Thyroid gland (tissue), 4 donors: ENCODE results near the gene TESMIN. TPM values are rescaled to one million over a fixed set of nuclear protein-coding genes. Genes with fewer than 3 reads are reported as not detected.

ENCODE experiments used
- DNase-seq, 2 donors: peaks; one replicate each; pipeline ENCODE4 v3.0.0-alpha.2; 2019
- H3K27ac ChIP-seq, 3 donors: fragments of 200-600 bp; sonication (generic); 1 replicate in 2 of 3; 2 replicates in 1 of 3; pipeline ENCODE4 v1.5.1; 2016 to 2019; ENCODE audit warnings: mild to moderate bottlenecking in 1 of 3, moderate library complexity in 1 of 3
- H3K27me3 ChIP-seq: fragments of 200-600 bp; sonication (generic); one replicate; pipeline ENCODE4 v1.5.1; 2019
- H3K36me3 ChIP-seq, 2 donors: fragments of 200-600 bp; sonication (generic); one replicate each; pipeline ENCODE4 v1.5.1; 2016 to 2019
- H3K4me1 ChIP-seq, 2 donors: fragments of 200-600 bp; sonication (generic); one replicate each; pipeline ENCODE4 v1.5.1; 2017 to 2019
- H3K4me3 ChIP-seq, 3 donors: fragments of 200-600 bp; sonication (generic); replicated peaks in 1 of 3; 1 replicate in 2 of 3; 2 replicates in 1 of 3; pipeline ENCODE4 v1.5.1; 2016; ENCODE audit warnings: mild to moderate bottlenecking in 1 of 3
- H3K9me3 ChIP-seq: fragments of 200-600 bp; sonication (generic); one replicate; pipeline ENCODE4 v1.5.1; 2017
- CTCF ChIP-seq, 6 experiments: fragments of 200-600 bp in 3 of 6; fragments of 450-650 bp in 3 of 6; sonication (generic) in 3 of 6; IDR thresholded peaks; one replicate each; pipeline ENCODE4 v1.5.1; 2016 to 2019; ENCODE audit warnings: antibody characterized with exemption in 6 of 6, mild to moderate bottlenecking in 2 of 6, inconsistent platforms in 1 of 6, moderate library complexity in 1 of 6
- POLR2A ChIP-seq, 2 donors: fragments of 450-650 bp; IDR thresholded peaks; one replicate each; pipeline ENCODE4 v1.6.1; 2017; ENCODE audit warnings: antibody characterized with exemption in 2 of 2, mild to moderate bottlenecking in 2 of 2, moderate library complexity in 1 of 2
- WGBS, 2 donors: methylation state at CpG; one replicate each; pipeline ENCODE4 v1.1.5; 2017; 5-methylcytosine and 5-hydroxymethylcytosine counted together
- intact Hi-C: fragments of 100-400 bp; cut with DNase I; formaldehyde crosslinking; loops from one replicate; pipeline ENCODE4 v1.15.1; 2023
- total RNA-seq, 4 donors: library from RNA; depleted of rRNA; stranded (reverse); fragments of >200 nt; gene quantifications; one replicate each; pipeline ENCODE4 v1.2.3, GENCODE V29; 2016

The TESMIN gene
- total RNA-seq, 4 donors from 2014 or later: 2.1 to 10.6 (median 5.8) TPM

DNA sequence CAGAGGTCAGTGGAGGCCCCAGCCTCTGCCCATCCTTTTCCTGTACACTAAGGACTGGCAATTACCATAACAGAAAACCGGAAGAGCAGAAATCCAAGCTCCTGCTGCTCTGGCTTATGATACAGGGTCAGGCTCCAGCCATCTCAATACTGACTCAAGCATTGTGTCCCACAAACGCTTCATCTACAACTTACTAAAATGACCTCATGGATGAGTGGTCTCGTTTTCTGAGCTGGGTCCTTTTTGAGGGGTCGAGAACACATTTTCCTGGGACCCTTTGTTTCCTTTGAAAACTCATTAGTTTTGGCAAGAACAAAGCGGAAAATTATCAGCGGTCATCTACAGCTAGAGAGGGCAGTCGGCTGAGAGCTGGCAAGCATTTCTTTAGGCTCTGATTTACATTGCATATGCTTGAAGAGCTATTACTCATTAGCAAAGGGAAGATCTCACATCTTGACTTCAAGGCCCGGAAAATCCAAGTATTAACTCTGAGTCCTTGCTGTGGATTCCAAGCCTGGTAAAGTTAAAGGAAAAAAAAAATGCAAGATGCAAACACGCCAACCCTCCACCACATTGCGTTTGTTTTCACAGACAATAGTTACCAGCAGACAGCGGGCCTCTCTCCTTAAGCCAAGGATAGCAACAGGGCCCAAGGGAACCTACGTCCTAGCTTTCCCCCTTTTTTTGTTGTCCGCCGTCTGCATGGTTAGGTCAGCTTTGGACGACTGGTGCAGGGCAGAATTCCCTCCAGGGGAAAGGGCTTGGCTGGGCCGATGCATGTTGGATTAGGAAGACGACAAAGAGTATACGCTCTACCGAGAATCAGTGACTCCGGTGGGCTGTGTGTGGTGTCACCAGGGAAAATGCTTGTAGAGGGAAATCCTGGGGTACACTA is 1.8 kb downstream of the TESMIN start:
- Histone ChIP-seq H3K27ac (no peak overlapping the region), H3K4me1 (peaks cover 0 to 19% of the 10 kb centered on the region in 2 donors), H3K36me3 (no peaks in the 10 kb centered on the region), H3K27me3 (no peaks in the 10 kb centered on the region), H3K9me3 (no peaks in the 10 kb centered on the region), H3K4me3 (no peak overlapping the region)
- intact Hi-C loops: no loop called here
- TF ChIP-seq CTCF (IDR thresholded peaks at IDR 0.05) (no peak), POLR2A (IDR thresholded peaks at IDR 0.05) (no peak)
- 76 to 82% methylated on average over 20 of the region's 20 CpGs for WGBS, 2 donors
- DNase-seq: no peak

DNA sequence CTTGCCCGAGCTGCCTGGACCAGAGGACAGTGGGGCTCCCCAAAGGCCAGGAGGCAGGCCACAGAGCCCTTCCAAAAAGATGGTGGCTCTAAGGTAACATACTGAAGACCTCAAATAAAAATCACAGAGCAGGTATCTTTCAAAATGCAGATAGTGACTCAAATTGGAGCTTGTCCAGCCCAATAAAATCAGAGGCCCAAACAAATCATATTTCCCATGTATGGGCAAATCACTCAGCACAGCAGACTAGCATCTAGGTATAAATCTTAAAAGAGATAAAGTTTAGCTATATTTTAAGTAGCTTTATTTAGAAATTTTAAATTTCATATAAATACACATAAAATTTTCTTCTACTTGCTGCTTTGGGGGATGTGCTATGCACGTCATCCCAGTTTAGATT is 3.3 kb downstream of the TESMIN start:
- TF ChIP-seq CTCF (IDR thresholded peaks at IDR 0.05) (no peak), POLR2A (IDR thresholded peaks at IDR 0.05) (no peak)
- WGBS, 2 donors: 91 to 96% methylated on average over 2 of the region's 2 CpGs
- H3K27ac ChIP-seq: no peak overlapping the region
- H3K4me1 ChIP-seq: peaks cover 0 to 19% of the 10 kb centered on the region in 2 donors
- intact Hi-C loops: no loop called here
- H3K36me3 ChIP-seq: no peaks in the 10 kb centered on the region
- no peak for DNase-seq
- H3K4me3 ChIP-seq: no peak overlapping the region
- no peaks in the 10 kb centered on the region for H3K27me3 ChIP-seq
- no peaks in the 10 kb centered on the region for H3K9me3 ChIP-seq

GRCh38 chr11:68743539-68743938 is 7.8 kb downstream of the TESMIN start:
- TF ChIP-seq POLR2A (IDR thresholded peaks at IDR 0.05): no peak
- no peak for TF ChIP-seq CTCF (IDR thresholded peaks at IDR 0.05)
- H3K36me3 ChIP-seq: no peaks in the 10 kb centered on the region
- intact Hi-C loops: no loop called here
- no peaks in the 10 kb centered on the region for H3K27me3 ChIP-seq
- no peak overlapping the region for H3K27ac ChIP-seq
- no peak overlapping the region for H3K4me3 ChIP-seq
- WGBS, 2 donors: 93 to 96% methylated on average over 3 of the region's 3 CpGs
- H3K4me1 ChIP-seq: no peaks in the 10 kb centered on the region
- DNase-seq: no peak
- no peaks in the 10 kb centered on the region for H3K9me3 ChIP-seq

GRCh38 chr11:68741463-68741862 is 9.9 kb downstream of the TESMIN start:
- H3K27me3 ChIP-seq: no peaks in the 10 kb centered on the region
- TF ChIP-seq POLR2A (IDR thresholded peaks at IDR 0.05): no peak
- no peak for TF ChIP-seq CTCF (IDR thresholded peaks at IDR 0.05)
- H3K4me3 ChIP-seq: no peak overlapping the region
- 86 to 95% methylated on average over 7 of the region's 7 CpGs for WGBS, 2 donors
- H3K27ac ChIP-seq: no peak overlapping the region
- H3K4me1 ChIP-seq: no peaks in the 10 kb centered on the region
- no peaks in the 10 kb centered on the region for H3K9me3 ChIP-seq
- no peaks in the 10 kb centered on the region for H3K36me3 ChIP-seq
- intact Hi-C loops: no loop called here
- DNase-seq: no peak

- H3K27me3 ChIP-seq: no peaks in the 10 kb centered on the region
- H3K27ac ChIP-seq: no peak overlapping the region
- H3K4me1 ChIP-seq: no peaks in the 10 kb centered on the region
- no peaks in the 10 kb centered on the region for H3K36me3 ChIP-seq
- TF ChIP-seq POLR2A (IDR thresholded peaks at IDR 0.05) (no peak), CTCF (IDR thresholded peaks at IDR 0.05) (no peak)
- H3K9me3 ChIP-seq: no peaks in the 10 kb centered on the region
- no peak for DNase-seq
- WGBS, 2 donors: 92 to 94% methylated on average over 6 of the region's 6 CpGs
- H3K4me3 ChIP-seq: no peak overlapping the region
- intact Hi-C loops: no loop called here
Measured at GRCh38 chr11:68735646-68736045, 15.7 kb downstream of the TESMIN start.
